Nephron (organoid): ENCODE data around the gene MAD1L1.
A peak's percentile ranks its signal among the peaks of the same experiment; 100 is the strongest.

Source experiments
- H3K27ac Mint-ChIP-seq, 3 experiments: 2 replicates each; pipeline ENCODE4 v1.8.0; 2020; ENCODE audit warnings: mixed read lengths in 3 of 3, mild to moderate bottlenecking in 2 of 3, moderate library complexity in 1 of 3
- H3K27me3 Mint-ChIP-seq: 2 replicates; pipeline ENCODE4 v1.8.0; 2021; ENCODE audit warnings: low read depth, mild to moderate bottlenecking, moderate library complexity, mixed read lengths
- H3K36me3 Mint-ChIP-seq: 2 replicates; pipeline ENCODE4 v1.8.0; 2020; ENCODE audit warnings: low read depth, mixed read lengths
- H3K4me1 Mint-ChIP-seq: 2 replicates; pipeline ENCODE4 v1.8.0; 2020; ENCODE audit warnings: mixed read lengths
- H3K4me3 Mint-ChIP-seq, 3 experiments: 2 replicates each; pipeline ENCODE4 v1.8.0; 2020; ENCODE audit warnings: mild to moderate bottlenecking in 3 of 3, mixed read lengths in 3 of 3, moderate library complexity in 2 of 3
- H3K9me3 Mint-ChIP-seq: 2 replicates; pipeline ENCODE4 v1.8.0; 2020; ENCODE audit warnings: mixed read lengths
- CTCF ChIP-seq, 3 experiments: fragments of 200-600 bp; sonication (generic); IDR thresholded peaks; one replicate each; pipeline ENCODE4 v1.5.0; 2021; ENCODE audit warnings: antibody characterized with exemption in 3 of 3; ENCODE audit not compliant: unreplicated experiment in 3 of 3

The MAD1L1 gene

GRCh38 chr7:2202361-2202761 is 30.4 kb downstream of the MAD1L1 start:
- H3K27ac Mint-ChIP-seq, result no peak overlapping the region
- H3K4me1 Mint-ChIP-seq, result peaks cover 39% of the 10 kb centered on the region
- no peak for TF ChIP-seq CTCF (IDR thresholded peaks at IDR 0.05; ENCODE audit: unreplicated experiment in 3 of 3)
- peaks cover 8% of the 10 kb centered on the region for H3K27me3 Mint-ChIP-seq
- H3K9me3 Mint-ChIP-seq, result no peaks in the 10 kb centered on the region
- peaks cover 24% of the 10 kb centered on the region for H3K36me3 Mint-ChIP-seq
- no peak overlapping the region for H3K4me3 Mint-ChIP-seq

- H3K27me3 Mint-ChIP-seq, result peaks cover 13% of the 10 kb centered on the region
- TF ChIP-seq CTCF (IDR thresholded peaks at IDR 0.05; ENCODE audit: unreplicated experiment in 3 of 3), result no peak
- no peak overlapping the region for H3K4me3 Mint-ChIP-seq
- no peak overlapping the region for H3K27ac Mint-ChIP-seq
- H3K9me3 Mint-ChIP-seq, result no peaks in the 10 kb centered on the region
- peaks cover 39% of the 10 kb centered on the region for H3K4me1 Mint-ChIP-seq
- peaks cover 25% of the 10 kb centered on the region for H3K36me3 Mint-ChIP-seq
These were observed 30.9 kb downstream of the MAD1L1 start for GRCh38 chr7:2201686-2202360.

GRCh38 chr7:2201128-2201527 is 31.6 kb downstream of the MAD1L1 start:
- no peak for TF ChIP-seq CTCF (IDR thresholded peaks at IDR 0.05; ENCODE audit: unreplicated experiment in 3 of 3)
- no peak overlapping the region for H3K27ac Mint-ChIP-seq

GRCh38 chr7:2200584-2200980 is 32.2 kb downstream of the MAD1L1 start:
- Mint-ChIP-seq H3K9me3 (no peaks in the 10 kb centered on the region), H3K27ac (no peak overlapping the region), H3K36me3 (peaks cover 32% of the 10 kb centered on the region), H3K4me3 (no peak overlapping the region), H3K27me3 (peaks cover 14% of the 10 kb centered on the region), H3K4me1 (peaks cover 38% of the 10 kb centered on the region)
- TF ChIP-seq CTCF (IDR thresholded peaks at IDR 0.05; ENCODE audit: unreplicated experiment in 3 of 3), result no peak

More at GRCh38 chr7:2201128-2201527, 31.6 kb downstream of the MAD1L1 start:
- Mint-ChIP-seq H3K4me1 (peaks cover 39% of the 10 kb centered on the region), H3K27me3 (peaks cover 14% of the 10 kb centered on the region), H3K36me3 (peaks cover 28% of the 10 kb centered on the region), H3K9me3 (no peaks in the 10 kb centered on the region), H3K4me3 (no peak overlapping the region)

GRCh38 chr7:2199956-2200583 is 32.7 kb downstream of the MAD1L1 start:
- no peak overlapping the region for H3K4me3 Mint-ChIP-seq
- TF ChIP-seq CTCF (IDR thresholded peaks at IDR 0.05; ENCODE audit: unreplicated experiment in 3 of 3), result no peak
- peaks cover 32% of the 10 kb centered on the region for H3K4me1 Mint-ChIP-seq
- peaks cover 14% of the 10 kb centered on the region for H3K27me3 Mint-ChIP-seq
- peaks cover 37% of the 10 kb centered on the region for H3K36me3 Mint-ChIP-seq
- H3K9me3 Mint-ChIP-seq, result no peaks in the 10 kb centered on the region
- no peak overlapping the region for H3K27ac Mint-ChIP-seq

- no peak for TF ChIP-seq CTCF (IDR thresholded peaks at IDR 0.05; ENCODE audit: unreplicated experiment in 3 of 3)
- H3K27me3 Mint-ChIP-seq, result peaks cover 14% of the 10 kb centered on the region
- peak overlapping the region in 1 of 3 experiments; percentile 33 for H3K27ac Mint-ChIP-seq
- H3K36me3 Mint-ChIP-seq, result peaks cover 38% of the 10 kb centered on the region
- peaks cover 27% of the 10 kb centered on the region for H3K4me1 Mint-ChIP-seq
- H3K9me3 Mint-ChIP-seq, result no peaks in the 10 kb centered on the region
- no peak overlapping the region for H3K4me3 Mint-ChIP-seq
These were observed 33.2 kb downstream of the MAD1L1 start for GRCh38 chr7:2199528-2199927.
